Measurements from ENCODE around the gene NUFIP1.

DNA sequence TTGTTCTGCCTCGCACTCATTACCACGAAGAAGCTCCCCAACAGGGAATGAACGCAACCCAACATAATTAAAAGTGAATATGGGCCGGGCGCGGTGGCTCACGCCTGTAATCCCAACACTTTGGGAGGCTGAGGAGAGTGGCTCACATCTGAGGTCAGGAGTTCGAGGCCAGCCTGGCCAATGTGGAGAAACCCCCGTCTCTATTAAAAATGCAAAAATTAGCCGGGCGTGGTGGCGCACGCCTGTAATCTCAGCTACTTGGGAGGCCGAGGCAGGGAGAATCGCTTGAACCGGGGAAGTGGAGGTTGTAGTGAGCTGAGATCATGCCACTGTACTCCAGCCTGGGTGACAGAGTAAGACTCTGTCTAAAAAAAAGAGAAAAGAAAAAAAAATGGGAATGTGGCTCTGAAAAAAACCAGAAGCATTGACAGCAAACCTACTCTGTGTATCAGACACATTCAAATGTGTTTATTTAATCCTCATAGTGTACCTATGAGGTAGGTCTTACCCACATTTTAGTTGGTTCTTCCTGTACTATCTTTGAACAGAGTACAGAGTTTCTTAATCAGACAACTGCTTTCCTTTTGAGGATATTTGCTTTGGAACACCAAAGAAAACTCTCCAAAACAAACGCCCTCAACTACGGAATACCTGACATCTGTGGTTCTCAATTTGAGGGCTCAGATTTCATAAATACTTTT, 70.0 kb downstream of the NUFIP1 start:
- TF ChIP-seq CREB1 (IDR thresholded peaks at IDR 0.05; ENCODE audit: low read depth) (no peak), RAD21 (IDR thresholded peaks at IDR 0.05; ENCODE audit: low read depth) (no peak), YY1 (IDR thresholded peaks at IDR 0.05; ENCODE audit: low read depth) (no peak)
